NB4 (cell line): ENCODE data around the gene TSPAN31.

Experiments used
- DNase-seq: peaks from one replicate; pipeline ENCODE4 v3.0.0; 2010; ENCODE audit warnings: low read depth
- H3K4me3 ChIP-seq: one replicate; pipeline ENCODE4 v1.5.1; 2011; ENCODE audit warnings: mild to moderate bottlenecking, low read depth, low read length, moderate library complexity
- MYC ChIP-seq: IDR thresholded peaks from 2 replicates; pipeline ENCODE4 v1.6.1; 2011; ENCODE audit warnings: low read depth, low read length
- POLR2A ChIP-seq: IDR thresholded peaks from 2 replicates; pipeline ENCODE4 v1.6.1; 2011; ENCODE audit warnings: mild to moderate bottlenecking; ENCODE audit not compliant: insufficient read length; ENCODE audit errors: extremely low read depth
- TF ChIP-seq, protein P1 (sequence below): IDR thresholded peaks from 2 replicates; pipeline ENCODE4 v1.6.1; 2011; ENCODE audit warnings: low read depth, low read length
- TF ChIP-seq, protein P2 (sequence below): IDR thresholded peaks from one replicate; pipeline ENCODE4 v1.5.1; 2012; ENCODE audit warnings: low read depth, low read length

Gene TSPAN31

DNA sequence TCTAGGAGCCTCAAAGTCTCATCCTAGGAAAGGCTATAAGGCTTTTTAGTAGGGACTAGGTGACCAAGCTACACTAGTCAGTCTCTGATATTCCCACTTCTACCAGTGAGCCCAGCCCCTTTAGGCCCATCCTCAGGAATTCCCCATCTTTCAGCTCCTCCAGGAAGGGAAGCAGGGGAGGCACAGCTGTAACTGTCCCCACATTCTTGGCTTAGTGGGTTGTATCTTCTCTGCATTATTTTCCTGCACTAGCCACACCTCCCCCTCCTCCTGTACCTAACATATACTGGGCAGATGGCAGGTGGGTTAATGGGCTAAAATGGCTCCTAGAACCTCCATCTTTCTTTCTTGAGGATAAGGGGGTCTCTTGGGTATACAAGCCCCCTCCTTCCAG, 22.5 kb downstream of the TSPAN31 start:
- no peak overlapping the region for H3K4me3 ChIP-seq
- DNase-seq, result no peak
- TF ChIP-seq POLR2A, result no peak
- TF ChIP-seq, protein P1, sequence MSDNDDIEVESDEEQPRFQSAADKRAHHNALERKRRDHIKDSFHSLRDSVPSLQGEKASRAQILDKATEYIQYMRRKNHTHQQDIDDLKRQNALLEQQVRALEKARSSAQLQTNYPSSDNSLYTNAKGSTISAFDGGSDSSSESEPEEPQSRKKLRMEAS, result no peak
- TF ChIP-seq MYC, result no peak
- TF ChIP-seq, protein P2, sequence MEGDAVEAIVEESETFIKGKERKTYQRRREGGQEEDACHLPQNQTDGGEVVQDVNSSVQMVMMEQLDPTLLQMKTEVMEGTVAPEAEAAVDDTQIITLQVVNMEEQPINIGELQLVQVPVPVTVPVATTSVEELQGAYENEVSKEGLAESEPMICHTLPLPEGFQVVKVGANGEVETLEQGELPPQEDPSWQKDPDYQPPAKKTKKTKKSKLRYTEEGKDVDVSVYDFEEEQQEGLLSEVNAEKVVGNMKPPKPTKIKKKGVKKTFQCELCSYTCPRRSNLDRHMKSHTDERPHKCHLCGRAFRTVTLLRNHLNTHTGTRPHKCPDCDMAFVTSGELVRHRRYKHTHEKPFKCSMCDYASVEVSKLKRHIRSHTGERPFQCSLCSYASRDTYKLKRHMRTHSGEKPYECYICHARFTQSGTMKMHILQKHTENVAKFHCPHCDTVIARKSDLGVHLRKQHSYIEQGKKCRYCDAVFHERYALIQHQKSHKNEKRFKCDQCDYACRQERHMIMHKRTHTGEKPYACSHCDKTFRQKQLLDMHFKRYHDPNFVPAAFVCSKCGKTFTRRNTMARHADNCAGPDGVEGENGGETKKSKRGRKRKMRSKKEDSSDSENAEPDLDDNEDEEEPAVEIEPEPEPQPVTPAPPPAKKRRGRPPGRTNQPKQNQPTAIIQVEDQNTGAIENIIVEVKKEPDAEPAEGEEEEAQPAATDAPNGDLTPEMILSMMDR, result no peak

- DNase-seq, result no peak
- TF ChIP-seq MYC, result no peak
- TF ChIP-seq, protein P1, result no peak
- TF ChIP-seq, protein P2, result no peak
- no peak for TF ChIP-seq POLR2A
- no peak overlapping the region for H3K4me3 ChIP-seq
Measured at GRCh38 chr12:57767876-57768275, 23.0 kb downstream of the TSPAN31 start.

- TF ChIP-seq, protein P2, result no peak
- TF ChIP-seq, protein P1, result no peak
- no peak for TF ChIP-seq POLR2A
- no peak for TF ChIP-seq MYC
- H3K4me3 ChIP-seq, result no peak overlapping the region
- DNase-seq, result no peak
Measured at GRCh38 chr12:57769594-57769993, 24.8 kb downstream of the TSPAN31 start.

GRCh38 chr12:57770734-57771133, 25.9 kb downstream of the TSPAN31 start:
- TF ChIP-seq MYC (no peak), POLR2A (no peak)
- TF ChIP-seq, protein P2, result no peak
- TF ChIP-seq, protein P1, result no peak
- H3K4me3 ChIP-seq, result peak overlapping the region; percentile 87
- no peak for DNase-seq

DNA sequence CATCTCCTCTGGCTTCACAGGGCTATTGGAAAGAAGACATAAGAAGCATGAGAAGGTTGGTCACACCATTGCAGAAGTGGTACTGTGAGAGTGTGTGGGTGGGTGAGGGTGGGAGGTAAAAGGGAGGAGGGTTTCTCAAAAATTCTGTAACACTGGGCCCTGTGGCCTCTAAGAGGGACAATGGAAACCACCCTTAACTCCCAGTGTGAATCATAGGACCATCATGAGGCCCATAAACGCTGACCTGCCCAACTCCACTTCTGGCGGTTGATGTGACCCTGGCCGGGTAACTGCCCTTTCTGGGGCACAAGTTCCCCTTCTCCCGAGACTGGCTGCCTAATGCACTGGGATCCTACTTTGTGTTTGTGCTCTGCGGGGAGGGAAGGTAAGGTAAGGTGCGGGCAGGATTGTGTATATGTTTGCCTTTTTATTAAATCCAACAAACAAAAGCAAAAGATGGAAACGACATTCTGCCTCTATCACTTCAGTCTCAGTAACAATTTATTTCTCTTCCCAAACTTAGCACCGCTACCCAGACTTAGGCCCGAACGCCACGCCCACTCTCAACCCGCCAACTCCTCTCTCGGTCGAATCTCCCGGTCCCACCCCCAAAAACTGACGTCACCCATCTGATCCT, 26.5 kb downstream of the TSPAN31 start:
- peak overlapping the region; percentile 87 for H3K4me3 ChIP-seq
- TF ChIP-seq POLR2A (no peak), MYC (no peak)
- TF ChIP-seq, protein P2, result no peak
- TF ChIP-seq, protein P1, result no peak; the same call in 1 of the 2 replicates
- peak; percentile 98 for DNase-seq
